B cell (primary cell): Measurements from ENCODE around the gene M1AP. TPM values are rescaled to one million over a fixed set of nuclear protein-coding genes. Genes with fewer than 3 reads are reported as not detected.

ENCODE experiments used
- ATAC-seq: fragments of 200-7000 bp; cut with Tn5 transposase; one replicate; pipeline ENCODE4 v1.10.0; 2021; ENCODE audit warnings: low read depth, mild to moderate bottlenecking, moderate number of reproducible peaks, moderate library complexity
- CTCF ChIA-PET: fragments of 350-600 bp; sonication (Branson Sonifier 250); formaldehyde crosslinking; loops from one replicate; lab custom pipeline; 2021; ENCODE audit warnings: antibody characterized with exemption, inconsistent platforms; lab: Charles Lee
- POLR2A ChIA-PET: fragments of 350-600 bp; sonication (Branson Sonifier 250); formaldehyde crosslinking; loops from one replicate; lab custom pipeline; 2021; ENCODE audit warnings: antibody characterized with exemption; lab: Charles Lee
- DNase-seq: peaks from one replicate; pipeline ENCODE4 v3.0.0; 2013
- H2AFZ ChIP-seq: 2 replicates; pipeline ENCODE4 v1.6.1; 2012; ENCODE audit warnings: mild to moderate bottlenecking, low read depth, low read length; ENCODE audit not compliant: insufficient read depth, poor library complexity, severe bottlenecking
- H3K27ac ChIP-seq, 2 donors: 1 replicate in 1 of 2; 2 replicates in 1 of 2; pipeline ENCODE4 v1.5.1; 2012 to 2013; ENCODE audit warnings: low read length in 2 of 2, mild to moderate bottlenecking in 2 of 2, moderate library complexity in 1 of 2
- H3K27me3 ChIP-seq, 4 experiments: fragments of 200-600 bp in 1 of 4; sonication (generic) in 1 of 4; replicated peaks in 1 of 4; 1 replicate in 2 of 4; 2 replicates in 2 of 4; pipeline versions ENCODE4 v1.6.1 to v1.7.0; 2013 to 2016; ENCODE audit warnings: low read length in 3 of 4, mild to moderate bottlenecking in 2 of 4, mixed read lengths in 1 of 4, moderate library complexity in 1 of 4; ENCODE audit not compliant: insufficient read depth in 4 of 4, control insufficient read depth in 3 of 4; ENCODE audit errors: control extremely low read depth in 1 of 4
- H3K36me3 ChIP-seq, 2 experiments: replicated peaks in 1 of 2; 1 replicate in 1 of 2; 2 replicates in 1 of 2; pipeline versions ENCODE4 v1.6.1 to v1.7.1; 2013; ENCODE audit warnings: low read length in 1 of 2; ENCODE audit not compliant: insufficient read depth in 2 of 2, control insufficient read depth in 1 of 2; ENCODE audit errors: control extremely low read depth in 1 of 2, extremely low read depth in 1 of 2
- H3K4me1 ChIP-seq, 2 donors: fragments of 200-600 bp in 1 of 2; sonication (generic) in 1 of 2; 1 replicate in 1 of 2; 2 replicates in 1 of 2; pipeline versions ENCODE4 v1.5.1 to v1.6.1; 2013 to 2017; ENCODE audit warnings: low read length in 2 of 2; ENCODE audit not compliant: control insufficient read depth in 2 of 2, insufficient read depth in 2 of 2
- H3K4me2 ChIP-seq: replicated peaks from 2 replicates; pipeline ENCODE3; 2012; ENCODE audit warnings: mild to moderate bottlenecking, low read depth, low read length; ENCODE audit not compliant: poor library complexity, severe bottlenecking
- H3K4me3 ChIP-seq, 5 experiments: fragments of 200-600 bp in 1 of 5; sonication (generic) in 1 of 5; 1 replicate in 3 of 5; 2 replicates in 2 of 5; pipeline versions ENCODE4 v1.5.1 to v1.7.0; 2011 to 2016; ENCODE audit warnings: low read length in 4 of 5, mild to moderate bottlenecking in 4 of 5, low read depth in 2 of 5, control low read depth in 1 of 5, moderate library complexity in 1 of 5; ENCODE audit not compliant: insufficient read depth in 1 of 5; ENCODE audit errors: control extremely low read depth in 1 of 5, extremely low read depth in 1 of 5
- H3K79me2 ChIP-seq: fragments of 200-600 bp; sonication (generic); one replicate; pipeline ENCODE4 v1.6.0; 2016; ENCODE audit warnings: low read length; ENCODE audit not compliant: control insufficient read depth, insufficient read depth
- H3K9ac ChIP-seq: fragments of 200-600 bp; sonication (generic); 2 replicates; pipeline ENCODE4 v1.6.1; 2017; ENCODE audit warnings: mild to moderate bottlenecking, low read length, moderate library complexity
- H3K9me3 ChIP-seq, 3 donors: one replicate each; pipeline versions ENCODE4 v1.6.1 to v1.7.1; 2013; ENCODE audit warnings: low read length in 2 of 3; ENCODE audit not compliant: control insufficient read depth in 2 of 3, insufficient read depth in 1 of 3; ENCODE audit errors: control extremely low read depth in 1 of 3
- H4K20me1 ChIP-seq: 2 replicates; pipeline ENCODE4 v1.6.0; 2012; ENCODE audit warnings: mild to moderate bottlenecking, low read length; ENCODE audit not compliant: insufficient read depth, control insufficient read depth, poor library complexity, severe bottlenecking
- H3K27ac Mint-ChIP-seq: one replicate; pipeline ENCODE4 v1.8.0; 2021; ENCODE audit warnings: mixed read lengths
- H3K27me3 Mint-ChIP-seq: one replicate; pipeline ENCODE4 v1.8.0; 2021; ENCODE audit warnings: mixed read lengths
- H3K4me1 Mint-ChIP-seq: one replicate; pipeline ENCODE4 v1.8.0; 2021; ENCODE audit warnings: mixed read lengths
- H3K4me3 Mint-ChIP-seq: one replicate; pipeline ENCODE4 v1.8.0; 2021; ENCODE audit warnings: mixed read lengths
- H3K9me3 Mint-ChIP-seq: one replicate; pipeline ENCODE4 v1.8.0; 2022; ENCODE audit warnings: mixed read lengths; ENCODE audit not compliant: insufficient read depth
- EZH2 ChIP-seq: IDR thresholded peaks from 2 replicates; pipeline ENCODE4 v1.6.1; 2012; ENCODE audit warnings: borderline replicate concordance, low read depth, mild to moderate bottlenecking, moderate library complexity, low read length; ENCODE audit not compliant: insufficient read depth, poor library complexity, severe bottlenecking
- WGBS: methylation state at CpG from one replicate; pipeline ENCODE4 v1.1.5; 2013; ENCODE audit warnings: missing lambda C conversion rate; ENCODE audit not compliant: insufficient coverage; 5-methylcytosine and 5-hydroxymethylcytosine counted together
- intact Hi-C: fragments of 100-400 bp; cut with micrococcal nuclease; formaldehyde crosslinking; loops from one replicate; pipeline ENCODE4 v1.10.0; 2022
- polyA plus RNA-seq: library from polyadenylated mRNA; depleted of rRNA; stranded (reverse); fragments of >200 nt; gene quantifications from 2 replicates; pipeline ENCODE4 v1.2.3, GENCODE V29; 2012
- total RNA-seq, 2 donors: library from RNA; stranded (reverse); fragments of 120-200 nt in 1 of 2; gene quantifications; 1 replicate in 1 of 2; 2 replicates in 1 of 2; pipeline versions ENCODE4 v1.2.3 to v1.2.4, GENCODE V29; 2013 to 2022
- TF ChIP-seq, protein P1 (sequence below): fragments of 200-600 bp; IDR thresholded peaks from one replicate; pipeline ENCODE4 v1.8.0; 2022; ENCODE audit warnings: antibody characterized with exemption, mild to moderate bottlenecking

The M1AP gene
- total and polyA plus RNA-seq, 2 donors (not counting 1 experiment from before 2014, with no cell fraction given), result 0.15 TPM; not detected in 1

DNA sequence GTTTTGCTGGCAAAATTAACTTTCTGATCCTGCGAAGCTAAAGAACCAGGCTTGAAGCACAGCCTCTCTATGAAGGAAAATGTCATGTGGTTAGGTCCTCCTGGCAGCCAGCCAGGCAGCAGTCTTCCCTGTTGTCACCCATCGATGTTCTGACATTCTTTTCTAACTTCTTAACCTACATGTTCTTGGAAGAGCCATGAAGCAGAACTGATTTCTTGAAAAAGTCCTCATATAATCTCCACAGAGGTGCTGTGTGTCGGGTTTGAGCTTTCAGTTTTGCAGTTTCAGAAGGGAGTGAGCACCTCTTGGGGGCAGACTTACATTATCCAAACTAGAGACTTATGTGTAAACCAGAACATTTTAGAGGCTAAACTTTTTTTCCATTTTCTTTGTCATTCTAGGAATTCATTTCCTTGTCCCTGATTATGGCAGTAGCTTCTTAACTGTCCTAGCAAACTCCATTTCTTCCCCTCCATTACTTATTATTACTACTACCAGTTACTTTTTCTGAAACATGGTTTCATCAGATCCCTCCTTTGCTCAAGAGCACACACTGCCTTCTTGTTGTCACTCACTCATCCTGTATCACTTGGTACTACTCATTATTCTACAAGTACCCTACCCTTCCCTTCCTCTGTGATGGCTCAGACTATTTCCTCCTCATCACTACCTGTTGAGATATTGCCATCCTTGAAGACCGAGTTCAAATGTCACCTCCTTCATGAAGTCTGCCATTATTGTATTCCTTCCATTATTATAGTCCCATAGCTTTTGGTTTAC, 62.5 kb downstream of the M1AP start:
- Mint-ChIP-seq H3K27ac (peak overlapping the region; percentile 39), H3K27me3 (peaks cover 10% of the 10 kb centered on the region), H3K9me3 (no peaks in the 10 kb centered on the region), H3K4me3 (peak overlapping the region; percentile 63), H3K4me1 (peaks cover 9% of the 10 kb centered on the region)
- ATAC-seq, result no peak
- Histone ChIP-seq H3K36me3 (no peaks in the 10 kb centered on the region), H2AFZ (peak overlapping the region; percentile 46), H3K27me3 (peaks cover 0 to 4% (median 2%) of the 10 kb centered on the region in 4 experiments), H3K4me2 (peak overlapping the region; percentile 15), H4K20me1 (no peaks in the 10 kb centered on the region), H3K9ac (no peak overlapping the region), H3K27ac (no peak overlapping the region), H3K9me3 (no peaks in the 10 kb centered on the region), H3K4me1 (peaks cover 0 to 6% of the 10 kb centered on the region in 2 donors), H3K79me2 (no peaks in the 10 kb centered on the region), H3K4me3 (no peak overlapping the region)
- DNase-seq, result peak; percentile 27
- no peak for TF ChIP-seq EZH2
- TF ChIP-seq, protein P1, sequence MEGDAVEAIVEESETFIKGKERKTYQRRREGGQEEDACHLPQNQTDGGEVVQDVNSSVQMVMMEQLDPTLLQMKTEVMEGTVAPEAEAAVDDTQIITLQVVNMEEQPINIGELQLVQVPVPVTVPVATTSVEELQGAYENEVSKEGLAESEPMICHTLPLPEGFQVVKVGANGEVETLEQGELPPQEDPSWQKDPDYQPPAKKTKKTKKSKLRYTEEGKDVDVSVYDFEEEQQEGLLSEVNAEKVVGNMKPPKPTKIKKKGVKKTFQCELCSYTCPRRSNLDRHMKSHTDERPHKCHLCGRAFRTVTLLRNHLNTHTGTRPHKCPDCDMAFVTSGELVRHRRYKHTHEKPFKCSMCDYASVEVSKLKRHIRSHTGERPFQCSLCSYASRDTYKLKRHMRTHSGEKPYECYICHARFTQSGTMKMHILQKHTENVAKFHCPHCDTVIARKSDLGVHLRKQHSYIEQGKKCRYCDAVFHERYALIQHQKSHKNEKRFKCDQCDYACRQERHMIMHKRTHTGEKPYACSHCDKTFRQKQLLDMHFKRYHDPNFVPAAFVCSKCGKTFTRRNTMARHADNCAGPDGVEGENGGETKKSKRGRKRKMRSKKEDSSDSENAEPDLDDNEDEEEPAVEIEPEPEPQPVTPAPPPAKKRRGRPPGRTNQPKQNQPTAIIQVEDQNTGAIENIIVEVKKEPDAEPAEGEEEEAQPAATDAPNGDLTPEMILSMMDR, result no peak
- CTCF ChIA-PET, result interaction anchor here (0.8 to 9.3 kb wide), 21 partner anchors 11 to 757 kb away, joined by 3 to 149 read pairs (median 4); partner anchors contain the start of genes AUP1, CCDC142, DQX1 and HTRA2
- intact Hi-C loops, result loop anchor here (2.0 to 5.0 kb wide), 2 partner anchors 55 to 193 kb away; no protein-coding TSS in a partner anchor
- POLR2A ChIA-PET, result interaction anchor here (0.9 to 1.3 kb wide), 2 partner anchors 82 to 103 kb away, joined by 3 to 6 read pairs; partner anchors contain the start of genes CCDC142 and TTC31
- 60% methylated on average over 1 of the region's 4 CpGs for WGBS
